Fibroblast of lung (primary cell): ENCODE results near the gene CXCL8.

Source experiments
- CTCF ChIP-seq, 2 donors: IDR thresholded peaks in 1 of 2; conservative IDR thresholded peaks in 1 of 2; 1 replicate in 1 of 2; 2 replicates in 1 of 2; pipeline ENCODE4 v1.5.1; 2011 to 2012; ENCODE audit warnings: low read length in 2 of 2, control low read depth in 1 of 2, inconsistent platforms in 1 of 2, low read depth in 1 of 2, mild to moderate bottlenecking in 1 of 2
- EZH2 ChIP-seq: IDR thresholded peaks from 2 replicates; pipeline ENCODE4 v1.5.1; 2012; ENCODE audit warnings: low read length, control low read depth, mild to moderate bottlenecking; ENCODE audit errors: missing control alignments

GRCh38 chr4:73754934-73755333, 14.6 kb downstream of the CXCL8 start:
- TF ChIP-seq CTCF (conservative IDR thresholded peaks at IDR 0.05 in 1 of 2, IDR thresholded peaks at IDR 0.05 in 1 of 2; ENCODE audit: low read depth in 1 of 2, low read length in 2 of 2) (no peak), EZH2 (no peak)
